Measurements from ENCODE around the gene RNF224. TPM values are rescaled to one million over a fixed set of nuclear protein-coding genes. Genes with fewer than 3 reads are reported as not detected.

RNF224 gene
- total and polyA plus RNA-seq, 7 experiments from 2014 or later, result 0.12 TPM; not detected in 6

DNA sequence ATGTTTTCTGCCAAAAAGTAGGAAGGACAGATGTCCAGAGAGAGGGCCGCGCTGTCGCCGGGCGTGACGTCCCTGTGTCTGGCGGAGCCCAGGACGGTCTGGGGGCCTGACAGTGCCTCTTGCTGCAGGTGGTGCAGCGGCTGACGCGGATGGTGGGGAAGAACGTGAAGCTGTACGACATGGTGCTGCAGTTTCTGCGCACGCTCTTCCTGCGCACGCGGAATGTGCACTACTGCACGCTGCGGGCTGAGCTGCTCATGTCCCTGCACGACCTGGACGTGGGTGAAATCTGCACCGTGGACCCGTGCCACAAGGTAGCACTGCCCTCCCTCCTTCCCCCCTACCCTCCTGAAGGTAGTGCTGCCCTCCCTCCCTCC, 35.6 kb downstream of the RNF224 start:
- no peaks in the 10 kb centered on the region for H3K9me3 Mint-ChIP-seq
- Histone ChIP-seq H3K9me3 (ENCODE audit: control insufficient read depth in 2 of 3, low read length in 3 of 3) (no peaks in the 10 kb centered on the region), H3K36me3 (ENCODE audit: control insufficient read depth in 2 of 3, insufficient read depth in 3 of 3, low read length in 3 of 3) (peaks cover 0 to 60% (median 4%) of the 10 kb centered on the region in 3 experiments), H3K4me3 (ENCODE audit: low read length) (no peak overlapping the region), H3K4me1 (ENCODE audit: control insufficient read depth in 2 of 2, insufficient read depth in 2 of 2, low read length in 2 of 2) (no peaks in the 10 kb centered on the region), H3K27ac (ENCODE audit: low read depth, low read length) (no peak overlapping the region), H3K27me3 (ENCODE audit: control insufficient read depth in 2 of 2, insufficient read depth in 2 of 2, low read length in 2 of 2) (no peaks in the 10 kb centered on the region)
- no peak for ATAC-seq
- no peak overlapping the region for H3K4me3 Mint-ChIP-seq
- DNase-seq, result peak in 1 of 9 donors; percentile 3
- H3K27me3 Mint-ChIP-seq, result no peaks in the 10 kb centered on the region
- CTCF ChIA-PET, result no interaction called here
- peaks cover 0 to 5% (median 0%) of the 10 kb centered on the region in 7 donors for H3K4me1 Mint-ChIP-seq
- POLR2A ChIA-PET, result no interaction called here
- intact Hi-C loops (cut with micrococcal nuclease), result loop anchor here in 1 of 2 donors (1.0 kb wide), 1 partner anchor 27 kb away; no protein-coding TSS in a partner anchor
- H3K27ac Mint-ChIP-seq, result no peak overlapping the region
- H3K36me3 Mint-ChIP-seq, result peaks cover 0 to 23% (median 6%) of the 10 kb centered on the region in 5 donors

DNA sequence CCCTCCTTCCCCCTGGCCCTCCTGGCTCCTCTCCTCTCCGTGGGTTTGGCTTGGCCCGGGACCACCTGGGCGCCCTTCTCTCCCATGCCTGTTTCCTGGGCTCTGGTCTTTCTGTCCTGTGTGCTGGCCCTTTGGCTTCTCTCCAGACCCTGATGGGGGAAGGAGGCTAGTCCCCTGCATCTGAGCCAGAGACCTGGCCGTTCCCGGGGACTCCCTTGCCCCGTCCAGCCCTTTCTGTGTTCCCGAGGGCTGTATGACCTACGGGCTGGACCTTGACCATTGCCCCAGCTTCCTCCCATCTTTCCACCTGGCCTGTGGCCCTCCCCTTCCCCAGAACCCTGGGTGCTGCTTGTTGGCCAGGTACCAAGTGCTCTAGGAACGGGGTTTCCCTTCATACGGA, 36.2 kb downstream of the RNF224 start:
- no peaks in the 10 kb centered on the region for H3K9me3 ChIP-seq (ENCODE audit: control insufficient read depth in 2 of 3, low read length in 3 of 3)
- intact Hi-C loops (cut with micrococcal nuclease), result no loop called here
- no peak overlapping the region for H3K4me3 ChIP-seq (ENCODE audit: low read length)
- no peaks in the 10 kb centered on the region for H3K27me3 ChIP-seq (ENCODE audit: control insufficient read depth in 2 of 2, insufficient read depth in 2 of 2, low read length in 2 of 2)
- no peaks in the 10 kb centered on the region for H3K4me1 ChIP-seq (ENCODE audit: control insufficient read depth in 2 of 2, insufficient read depth in 2 of 2, low read length in 2 of 2)
- POLR2A ChIA-PET, result interaction anchor here (1.1 kb wide), 1 partner anchor 9 kb away, joined by 5 read pairs; no protein-coding TSS in a partner anchor
- no peak overlapping the region for H3K27ac ChIP-seq (ENCODE audit: low read depth, low read length)
- DNase-seq, result no peak
- CTCF ChIA-PET, result no interaction called here
- no peak for ATAC-seq
- H3K36me3 ChIP-seq (ENCODE audit: control insufficient read depth in 2 of 3, insufficient read depth in 3 of 3, low read length in 3 of 3), result peaks cover 0 to 60% (median 4%) of the 10 kb centered on the region in 3 experiments
- peaks cover 0 to 6% (median 2%) of the 10 kb centered on the region in 7 donors for H3K4me1 Mint-ChIP-seq
- peaks cover 2 to 25% (median 6%) of the 10 kb centered on the region in 5 donors for H3K36me3 Mint-ChIP-seq
- H3K9me3 Mint-ChIP-seq, result no peaks in the 10 kb centered on the region
- H3K4me3 Mint-ChIP-seq, result no peak overlapping the region
- H3K27me3 Mint-ChIP-seq, result no peaks in the 10 kb centered on the region
- H3K27ac Mint-ChIP-seq, result no peak overlapping the region

GRCh38 chr9:137264067-137264466, 36.8 kb downstream of the RNF224 start:
- H3K4me3 Mint-ChIP-seq, result no peak overlapping the region
- H3K27ac Mint-ChIP-seq, result no peak overlapping the region

GRCh38 chr9:137265496-137266161, 38.3 kb downstream of the RNF224 start:
- Mint-ChIP-seq H3K27ac (no peak overlapping the region), H3K4me3 (no peak overlapping the region), H3K36me3 (peaks cover 5 to 32% (median 6%) of the 10 kb centered on the region in 5 donors), H3K4me1 (peaks cover 3 to 10% (median 5%) of the 10 kb centered on the region in 7 donors), H3K27me3 (no peaks in the 10 kb centered on the region), H3K9me3 (no peaks in the 10 kb centered on the region)
- ChIA-PET CTCF (no interaction called here), POLR2A (interaction anchor here (0.5 to 1.2 kb wide), 3 partner anchors 10 to 230 kb away, joined by 3 to 4 read pairs (median 3); no protein-coding TSS in a partner anchor)
- intact Hi-C loops (cut with micrococcal nuclease), result no loop called here
- no peak overlapping the region for H3K27ac ChIP-seq (ENCODE audit: low read depth, low read length)
- H3K27me3 ChIP-seq (ENCODE audit: control insufficient read depth in 2 of 2, insufficient read depth in 2 of 2, low read length in 2 of 2), result no peaks in the 10 kb centered on the region
- DNase-seq, result peak in 1 of 9 donors; percentile 6
- no peaks in the 10 kb centered on the region for H3K4me1 ChIP-seq (ENCODE audit: control insufficient read depth in 2 of 2, insufficient read depth in 2 of 2, low read length in 2 of 2)
- ATAC-seq, result no peak
- no peaks in the 10 kb centered on the region for H3K9me3 ChIP-seq (ENCODE audit: control insufficient read depth in 2 of 3, low read length in 3 of 3)
- no peak overlapping the region for H3K4me3 ChIP-seq (ENCODE audit: low read length)
- H3K36me3 ChIP-seq (ENCODE audit: control insufficient read depth in 2 of 3, insufficient read depth in 3 of 3, low read length in 3 of 3), result peaks cover 0 to 63% (median 4%) of the 10 kb centered on the region in 3 experiments

More at GRCh38 chr9:137264067-137264466, 36.8 kb downstream of the RNF224 start:
- Mint-ChIP-seq H3K27me3 (no peaks in the 10 kb centered on the region), H3K4me1 (peaks cover 0 to 8% (median 5%) of the 10 kb centered on the region in 7 donors), H3K36me3 (peaks cover 5 to 26% (median 6%) of the 10 kb centered on the region in 5 donors), H3K9me3 (no peaks in the 10 kb centered on the region)
- H3K36me3 ChIP-seq (ENCODE audit: control insufficient read depth in 2 of 3, insufficient read depth in 3 of 3, low read length in 3 of 3), result peaks cover 0 to 60% (median 4%) of the 10 kb centered on the region in 3 experiments
- no peaks in the 10 kb centered on the region for H3K9me3 ChIP-seq (ENCODE audit: control insufficient read depth in 2 of 3, low read length in 3 of 3)
- ChIA-PET POLR2A (interaction anchor here (1.1 kb wide), 1 partner anchor 8 kb away, joined by 5 read pairs; no protein-coding TSS in a partner anchor), CTCF (interaction anchor here (0.6 kb wide), 1 partner anchor 433 kb away, joined by 3 read pairs; no protein-coding TSS in a partner anchor)
- H3K27me3 ChIP-seq (ENCODE audit: control insufficient read depth in 2 of 2, insufficient read depth in 2 of 2, low read length in 2 of 2), result no peaks in the 10 kb centered on the region
- no peak for ATAC-seq
- no peak overlapping the region for H3K27ac ChIP-seq (ENCODE audit: low read depth, low read length)
- intact Hi-C loops (cut with micrococcal nuclease), result no loop called here
- H3K4me1 ChIP-seq (ENCODE audit: control insufficient read depth in 2 of 2, insufficient read depth in 2 of 2, low read length in 2 of 2), result no peaks in the 10 kb centered on the region
- peak in 1 of 9 donors; percentile 3 for DNase-seq
- H3K4me3 ChIP-seq (ENCODE audit: low read length), result no peak overlapping the region

GRCh38 chr9:137266162-137266527, 38.8 kb downstream of the RNF224 start:
- no peak for DNase-seq
- H3K36me3 ChIP-seq (ENCODE audit: control insufficient read depth in 2 of 3, insufficient read depth in 3 of 3, low read length in 3 of 3), result peaks cover 0 to 63% (median 4%) of the 10 kb centered on the region in 3 experiments
- Mint-ChIP-seq H3K4me3 (no peak overlapping the region), H3K9me3 (no peaks in the 10 kb centered on the region), H3K27me3 (no peaks in the 10 kb centered on the region), H3K27ac (no peak overlapping the region), H3K4me1 (peaks cover 6 to 13% (median 7%) of the 10 kb centered on the region in 7 donors), H3K36me3 (peaks cover 5 to 32% (median 7%) of the 10 kb centered on the region in 5 donors)
- H3K27ac ChIP-seq (ENCODE audit: low read depth, low read length), result no peak overlapping the region
- ATAC-seq, result no peak
- no peaks in the 10 kb centered on the region for H3K9me3 ChIP-seq (ENCODE audit: control insufficient read depth in 2 of 3, low read length in 3 of 3)
- CTCF ChIA-PET, result no interaction called here
- H3K4me1 ChIP-seq (ENCODE audit: control insufficient read depth in 2 of 2, insufficient read depth in 2 of 2, low read length in 2 of 2), result peaks cover 0 to 2% of the 10 kb centered on the region in 2 donors
- intact Hi-C loops (cut with micrococcal nuclease), result no loop called here
- H3K27me3 ChIP-seq (ENCODE audit: control insufficient read depth in 2 of 2, insufficient read depth in 2 of 2, low read length in 2 of 2), result no peaks in the 10 kb centered on the region
- POLR2A ChIA-PET, result interaction anchor here (0.5 to 1.2 kb wide), 4 partner anchors 10 to 230 kb away, joined by 3 to 4 read pairs (median 3); no protein-coding TSS in a partner anchor
- H3K4me3 ChIP-seq (ENCODE audit: low read length), result no peak overlapping the region

GRCh38 chr9:137266585-137267453, 39.5 kb downstream of the RNF224 start:
- Histone ChIP-seq H3K27ac (ENCODE audit: low read depth, low read length) (no peak overlapping the region), H3K4me3 (ENCODE audit: low read length) (no peak overlapping the region), H3K9me3 (ENCODE audit: control insufficient read depth in 2 of 3, low read length in 3 of 3) (no peaks in the 10 kb centered on the region), H3K36me3 (ENCODE audit: control insufficient read depth in 2 of 3, insufficient read depth in 3 of 3, low read length in 3 of 3) (peaks cover 0 to 63% (median 4%) of the 10 kb centered on the region in 3 experiments), H3K4me1 (ENCODE audit: control insufficient read depth in 2 of 2, insufficient read depth in 2 of 2, low read length in 2 of 2) (peaks cover 0 to 8% of the 10 kb centered on the region in 2 donors), H3K27me3 (ENCODE audit: control insufficient read depth in 2 of 2, insufficient read depth in 2 of 2, low read length in 2 of 2) (no peaks in the 10 kb centered on the region)
- Mint-ChIP-seq H3K27ac (no peak overlapping the region), H3K9me3 (no peaks in the 10 kb centered on the region), H3K4me3 (no peak overlapping the region), H3K27me3 (no peaks in the 10 kb centered on the region), H3K36me3 (peaks cover 5 to 32% (median 9%) of the 10 kb centered on the region in 5 donors), H3K4me1 (peaks cover 7 to 20% (median 13%) of the 10 kb centered on the region in 7 donors)
- POLR2A ChIA-PET, result interaction anchor here (0.6 to 0.7 kb wide), 2 partner anchors 12 to 229 kb away, joined by 3 read pairs; no protein-coding TSS in a partner anchor
- DNase-seq, result no peak
- CTCF ChIA-PET, result interaction anchor here (0.7 kb wide), 1 partner anchor 121 kb away, joined by 3 read pairs; no protein-coding TSS in a partner anchor
- ATAC-seq, result no peak
- intact Hi-C loops (cut with micrococcal nuclease), result no loop called here
